HUES48 (cell line): Measurements from ENCODE around the gene MLLT10.

ENCODE experiments used
- H3K27ac ChIP-seq: one replicate; pipeline ENCODE4 v1.7.0; 2013; ENCODE audit warnings: low read depth, low read length, inconsistent platforms
- H3K27me3 ChIP-seq: 2 replicates; pipeline ENCODE4 v1.6.1; 2013; ENCODE audit warnings: mild to moderate bottlenecking, low read length; ENCODE audit not compliant: control insufficient read depth, insufficient read depth
- H3K36me3 ChIP-seq: 2 replicates; pipeline ENCODE4 v1.6.1; 2013; ENCODE audit warnings: low read length; ENCODE audit not compliant: control insufficient read depth, insufficient read depth
- H3K4me1 ChIP-seq: 2 replicates; pipeline ENCODE4 v1.6.1; 2013; ENCODE audit warnings: mild to moderate bottlenecking, low read length; ENCODE audit not compliant: control insufficient read depth, insufficient read depth
- H3K4me3 ChIP-seq: 2 replicates; pipeline ENCODE4 v1.5.1; 2013; ENCODE audit warnings: mild to moderate bottlenecking, low read depth, low read length
- H3K9ac ChIP-seq: 2 replicates; pipeline ENCODE4 v1.6.1; 2013; ENCODE audit warnings: mild to moderate bottlenecking, low read depth, low read length, moderate library complexity
- H3K9me3 ChIP-seq: 2 replicates; pipeline ENCODE4 v1.6.1; 2013; ENCODE audit warnings: low read length; ENCODE audit not compliant: control insufficient read depth, insufficient read depth

Gene MLLT10

DNA sequence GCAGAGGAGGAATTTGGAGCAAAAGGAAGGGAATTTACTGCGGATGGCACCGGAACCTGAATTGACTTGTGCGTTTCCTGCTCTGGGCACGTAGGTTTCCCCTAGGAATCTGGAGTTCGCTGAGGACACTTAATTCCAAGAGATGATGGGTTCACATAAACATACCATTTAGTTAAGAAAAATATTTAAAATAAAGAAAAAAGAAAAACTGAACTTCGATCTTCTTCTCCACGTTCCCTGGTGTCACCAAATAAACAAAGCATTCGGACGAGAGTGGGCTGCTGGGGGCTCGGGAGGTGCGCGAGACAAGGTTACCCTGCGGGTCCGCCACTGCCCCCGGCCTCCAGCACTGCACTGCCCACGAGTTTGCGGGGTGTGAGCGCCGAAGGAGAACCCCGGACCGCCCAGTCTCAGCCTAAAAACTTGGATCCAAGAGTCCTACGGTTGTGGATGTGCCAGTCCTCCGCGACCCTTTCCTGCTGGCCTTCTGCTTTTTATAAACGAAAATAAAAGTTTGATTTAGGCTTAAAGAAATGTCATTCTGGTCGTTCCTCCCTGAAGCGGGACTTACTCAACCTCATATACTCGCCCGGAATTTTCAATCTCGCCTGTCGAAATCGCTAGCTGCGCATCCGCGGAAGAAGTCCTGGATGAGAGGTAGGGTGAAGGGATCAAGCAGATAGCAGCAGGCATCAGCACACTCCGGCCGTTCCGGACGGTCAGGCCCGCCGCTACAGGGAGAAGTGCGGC, 38.9 kb upstream of the MLLT10 start:
- peak overlapping the region; percentile 98 for H3K27ac ChIP-seq
- H3K4me1 ChIP-seq, result peaks cover 34% of the 10 kb centered on the region
- no peaks in the 10 kb centered on the region for H3K36me3 ChIP-seq
- peak overlapping the region; percentile 37 for H3K9ac ChIP-seq
- H3K9me3 ChIP-seq, result no peaks in the 10 kb centered on the region
- peak overlapping the region; percentile 85 for H3K4me3 ChIP-seq
- peaks cover 29% of the 10 kb centered on the region for H3K27me3 ChIP-seq

DNA sequence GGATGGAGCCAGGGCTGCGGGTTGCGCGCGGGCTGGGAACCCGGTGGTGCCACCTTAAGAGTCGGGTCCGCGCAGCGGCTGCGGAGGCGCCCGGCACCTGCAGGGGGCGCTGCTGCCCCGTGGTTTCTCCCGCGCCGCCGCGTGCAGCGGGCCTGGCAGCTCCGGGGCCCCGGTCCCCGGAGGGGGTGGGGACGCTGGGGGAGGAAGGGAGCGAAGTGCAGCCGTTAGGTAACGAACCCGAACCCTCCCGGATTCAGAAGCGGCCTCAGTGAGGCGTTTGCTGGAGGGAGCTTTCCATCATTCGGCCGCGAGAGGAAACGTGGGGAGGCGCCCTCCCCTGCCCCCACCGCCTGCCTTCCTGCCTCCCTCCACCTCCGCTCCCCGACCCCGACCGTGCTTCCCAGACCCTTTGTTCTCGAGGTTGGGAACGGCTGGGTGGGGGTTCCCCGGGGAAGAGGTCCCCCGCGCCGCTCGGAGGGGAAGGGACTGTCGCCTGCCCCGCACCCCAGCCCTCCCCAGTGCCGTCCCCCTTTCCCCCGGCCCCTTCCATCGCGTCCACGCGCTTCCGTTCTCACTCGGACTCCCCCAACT, 38.2 kb upstream of the MLLT10 start:
- Histone ChIP-seq H3K27ac (peak overlapping the region; percentile 98), H3K4me1 (peaks cover 37% of the 10 kb centered on the region), H3K9ac (peak overlapping the region; percentile 72), H3K27me3 (peaks cover 33% of the 10 kb centered on the region), H3K36me3 (no peaks in the 10 kb centered on the region), H3K4me3 (peak overlapping the region; percentile 85), H3K9me3 (no peaks in the 10 kb centered on the region)

DNA sequence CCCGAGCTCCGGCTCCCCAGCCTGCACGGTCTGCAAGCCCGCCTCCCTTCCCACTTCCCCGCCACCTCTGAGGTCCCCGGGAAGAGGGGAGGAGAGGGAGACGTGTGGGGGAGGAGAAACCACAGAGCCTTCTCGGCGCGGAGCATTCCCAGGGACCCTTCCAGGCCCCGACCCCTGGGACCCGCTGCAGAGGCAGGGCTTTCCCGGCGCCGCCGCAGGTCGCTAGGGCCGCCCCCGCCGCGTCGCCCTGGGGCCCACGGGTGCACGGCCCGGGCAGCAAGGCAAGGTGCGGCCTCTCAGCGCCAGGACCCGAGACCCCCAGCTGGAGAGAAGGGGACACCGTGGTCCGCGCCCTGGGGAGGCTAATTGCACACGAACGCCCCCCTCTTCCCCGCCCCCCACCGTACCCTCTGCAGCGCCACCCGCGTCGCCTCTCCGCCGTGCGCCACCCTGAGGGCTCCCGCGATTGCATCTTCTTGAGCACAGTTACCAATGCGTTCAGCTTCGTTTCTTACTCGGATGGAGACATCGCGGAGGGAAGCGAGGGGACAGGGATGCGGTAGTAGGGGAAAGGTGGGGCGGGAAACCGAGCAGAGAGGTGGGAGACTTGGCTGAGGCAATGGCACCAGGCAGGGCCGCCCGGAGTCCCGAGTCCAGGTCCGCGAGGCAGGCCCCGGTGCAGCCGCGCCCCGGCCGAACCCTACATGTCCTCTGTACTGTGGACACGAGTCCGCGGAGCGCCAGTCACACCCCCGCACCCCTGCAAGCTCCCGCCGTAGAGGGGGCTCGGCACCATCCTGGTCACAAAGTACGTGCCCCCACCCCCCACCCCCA, 37.5 kb upstream of the MLLT10 start:
- Histone ChIP-seq H3K9me3 (no peaks in the 10 kb centered on the region), H3K27ac (peak overlapping the region; percentile 98), H3K27me3 (peaks cover 34% of the 10 kb centered on the region), H3K4me3 (peak overlapping the region; percentile 85), H3K36me3 (no peaks in the 10 kb centered on the region), H3K4me1 (peaks cover 44% of the 10 kb centered on the region), H3K9ac (peak overlapping the region; percentile 72)

DNA sequence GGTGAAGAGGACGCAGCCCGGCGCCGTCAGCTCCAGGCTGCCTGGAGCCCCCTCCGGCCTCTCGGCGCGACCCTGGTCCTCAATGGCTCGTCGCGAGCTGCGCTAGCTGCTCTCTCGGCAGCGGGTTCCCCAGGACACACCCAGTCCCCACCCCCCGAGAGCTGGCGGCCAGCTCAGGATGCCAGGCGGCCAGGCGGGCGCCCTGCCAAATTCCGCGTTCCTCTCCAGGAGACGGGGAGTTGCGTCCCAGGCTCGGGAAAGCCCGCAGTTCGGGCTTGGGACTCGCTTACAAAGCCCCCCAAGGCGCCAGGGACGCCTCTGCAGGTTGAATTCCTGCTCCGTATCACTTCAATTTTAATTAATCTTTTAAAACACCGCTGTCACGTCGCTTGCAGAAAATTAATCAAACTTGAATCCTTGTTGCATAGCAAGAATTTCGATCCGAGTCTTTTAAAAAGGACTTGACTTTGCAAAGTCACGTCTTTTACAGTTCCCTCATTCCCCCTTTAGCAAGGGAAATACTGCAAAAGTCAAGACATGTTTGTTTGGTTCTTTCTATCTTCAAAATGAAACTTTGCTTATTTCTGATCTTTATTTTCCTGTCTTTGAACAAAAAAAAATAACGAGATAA, 36.7 kb upstream of the MLLT10 start:
- H3K27me3 ChIP-seq, result peaks cover 34% of the 10 kb centered on the region
- H3K4me1 ChIP-seq, result peaks cover 51% of the 10 kb centered on the region
- H3K4me3 ChIP-seq, result peak overlapping the region; percentile 85
- no peaks in the 10 kb centered on the region for H3K9me3 ChIP-seq
- H3K36me3 ChIP-seq, result no peaks in the 10 kb centered on the region
- H3K27ac ChIP-seq, result peak overlapping the region; percentile 98
- peak overlapping the region; percentile 72; the same call in 1 of the 2 replicates for H3K9ac ChIP-seq

GRCh38 chr10:21498377-21498776, 35.7 kb upstream of the MLLT10 start:
- Histone ChIP-seq H3K9ac (no peak overlapping the region), H3K9me3 (no peaks in the 10 kb centered on the region), H3K4me1 (peaks cover 59% of the 10 kb centered on the region), H3K36me3 (no peaks in the 10 kb centered on the region), H3K27ac (no peak overlapping the region), H3K27me3 (peaks cover 43% of the 10 kb centered on the region), H3K4me3 (no peak overlapping the region)

DNA sequence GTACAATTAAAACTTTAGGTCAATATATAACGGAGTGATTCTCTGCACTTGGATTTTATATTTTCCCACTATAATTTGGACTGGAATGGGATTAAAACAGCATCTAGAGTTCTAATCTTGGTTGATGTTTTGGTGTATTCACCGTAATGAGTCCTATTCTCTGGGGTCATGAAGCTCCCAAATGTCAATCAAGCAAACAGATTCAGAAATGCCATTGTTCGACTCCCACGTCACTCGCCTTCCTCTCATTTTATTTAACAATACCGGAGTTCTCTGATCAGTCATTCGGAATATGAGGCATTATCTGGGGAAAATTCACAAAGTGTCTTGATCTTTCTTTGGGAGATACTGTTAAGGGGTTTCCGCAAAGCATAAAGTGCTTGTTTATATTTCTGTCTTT, 35.0 kb upstream of the MLLT10 start:
- Histone ChIP-seq H3K9me3 (no peaks in the 10 kb centered on the region), H3K27ac (no peak overlapping the region), H3K4me1 (peaks cover 62% of the 10 kb centered on the region), H3K4me3 (peak overlapping the region; percentile 54), H3K36me3 (no peaks in the 10 kb centered on the region), H3K9ac (no peak overlapping the region), H3K27me3 (peaks cover 44% of the 10 kb centered on the region)

GRCh38 chr10:21499701-21500577, 34.1 kb upstream of the MLLT10 start:
- H3K27me3 ChIP-seq, result peaks cover 47% of the 10 kb centered on the region
- 0 out of 2 replicates have a peak overlapping the region, but pooled peaks have one; percentile 3 for H3K9ac ChIP-seq
- H3K36me3 ChIP-seq, result no peaks in the 10 kb centered on the region
- H3K4me1 ChIP-seq, result peaks cover 59% of the 10 kb centered on the region
- H3K9me3 ChIP-seq, result no peaks in the 10 kb centered on the region
- peak overlapping the region; percentile 65 for H3K27ac ChIP-seq
- peak overlapping the region; percentile 54 for H3K4me3 ChIP-seq

DNA sequence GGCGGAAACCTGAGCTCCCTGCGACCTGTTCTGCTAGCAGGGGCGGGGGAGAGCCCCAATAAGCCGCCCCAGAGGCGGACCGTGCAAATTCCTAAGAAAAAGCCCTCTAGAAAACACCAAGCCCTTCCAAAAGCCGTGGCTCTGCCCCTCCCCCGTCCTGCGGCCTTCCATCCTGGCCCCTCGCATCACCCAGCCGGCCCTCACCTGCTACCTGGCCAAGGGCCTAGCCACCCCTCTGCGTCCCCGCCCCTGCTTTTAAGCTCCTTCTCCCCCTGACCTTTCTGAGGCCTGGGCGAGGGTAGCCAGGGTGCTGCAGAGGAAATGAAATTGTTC, 33.5 kb upstream of the MLLT10 start:
- Histone ChIP-seq H3K27me3 (peaks cover 53% of the 10 kb centered on the region), H3K27ac (peak overlapping the region; percentile 65), H3K4me3 (peak overlapping the region; percentile 54), H3K9ac (0 out of 2 replicates have a peak overlapping the region, but pooled peaks have one; percentile 3), H3K9me3 (no peaks in the 10 kb centered on the region), H3K4me1 (peaks cover 66% of the 10 kb centered on the region), H3K36me3 (no peaks in the 10 kb centered on the region)

- Histone ChIP-seq H3K4me1 (peaks cover 71% of the 10 kb centered on the region), H3K9ac (no peak overlapping the region), H3K9me3 (no peaks in the 10 kb centered on the region), H3K27ac (peak overlapping the region; percentile 25), H3K36me3 (no peaks in the 10 kb centered on the region), H3K4me3 (peak overlapping the region; percentile 8; the same call in 1 of the 2 replicates), H3K27me3 (peaks cover 58% of the 10 kb centered on the region)
Measured at GRCh38 chr10:21501091-21501490, 32.9 kb upstream of the MLLT10 start.
